PC-9 (cell line): ENCODE data around the gene UST.
"Not testable (repeated sequence)": the region's sequence is repeated elsewhere in the genome, so short reads cannot be mapped to it uniquely, and the experiment has no call there.

ENCODE experiments used
- CTCF ChIP-seq: fragments of 200-600 bp; sonication (generic); conservative IDR thresholded peaks from 2 replicates; pipeline ENCODE4 v1.6.1; 2017; ENCODE audit warnings: mixed run types, antibody characterized with exemption, mild to moderate bottlenecking, moderate library complexity
- EZH2 ChIP-seq: fragments of 200-600 bp; sonication (generic); IDR thresholded peaks from 2 replicates; pipeline ENCODE4 v1.8.0; 2017; ENCODE audit warnings: antibody characterized with exemption, low read depth

- TF ChIP-seq CTCF, EZH2: not testable (repeated sequence)
Observed at GRCh38 chr6:148764259-148765020, 17.6 kb downstream of the UST start.
